ENCODE measurements around the gene PEX11G.

PEX11G gene

DNA sequence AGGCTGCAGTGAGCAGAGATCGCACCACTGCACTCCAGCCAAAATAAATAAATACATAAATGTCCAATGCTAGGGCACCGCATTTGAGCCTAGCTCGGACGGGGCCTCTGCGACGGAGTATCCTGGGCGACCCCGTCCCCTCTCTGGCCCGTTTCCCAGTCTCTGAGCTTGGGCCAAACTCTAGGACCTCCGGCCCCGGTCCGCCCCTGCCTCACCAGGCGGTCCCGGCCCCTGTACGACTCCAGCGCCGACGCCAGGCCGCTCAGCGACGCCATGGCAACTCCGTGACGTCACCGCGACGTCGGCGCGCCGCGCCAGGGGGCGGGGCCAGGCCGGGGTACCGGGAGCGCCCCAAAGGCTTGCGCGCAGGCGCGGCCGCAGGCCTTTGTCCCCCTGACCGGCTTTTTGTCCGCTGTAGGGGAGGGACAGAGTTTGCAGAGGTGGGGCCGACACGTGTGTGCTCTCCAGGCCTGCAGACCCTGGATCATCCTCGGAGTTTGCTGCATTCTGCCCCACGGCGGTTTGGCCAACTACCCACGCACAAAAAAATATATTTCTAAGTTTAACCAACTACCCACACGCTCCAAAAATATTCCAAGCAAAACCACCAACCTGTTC is at the start of gene PEX11G:
Gene PEX11G (minus strand): TSS at position 300 of the 618 bp plus-strand sequence. CDS start 25 bp downstream, at position 275.
- peak; percentile 99 for DNase-seq (ENCODE audit: low spot score)

DNA sequence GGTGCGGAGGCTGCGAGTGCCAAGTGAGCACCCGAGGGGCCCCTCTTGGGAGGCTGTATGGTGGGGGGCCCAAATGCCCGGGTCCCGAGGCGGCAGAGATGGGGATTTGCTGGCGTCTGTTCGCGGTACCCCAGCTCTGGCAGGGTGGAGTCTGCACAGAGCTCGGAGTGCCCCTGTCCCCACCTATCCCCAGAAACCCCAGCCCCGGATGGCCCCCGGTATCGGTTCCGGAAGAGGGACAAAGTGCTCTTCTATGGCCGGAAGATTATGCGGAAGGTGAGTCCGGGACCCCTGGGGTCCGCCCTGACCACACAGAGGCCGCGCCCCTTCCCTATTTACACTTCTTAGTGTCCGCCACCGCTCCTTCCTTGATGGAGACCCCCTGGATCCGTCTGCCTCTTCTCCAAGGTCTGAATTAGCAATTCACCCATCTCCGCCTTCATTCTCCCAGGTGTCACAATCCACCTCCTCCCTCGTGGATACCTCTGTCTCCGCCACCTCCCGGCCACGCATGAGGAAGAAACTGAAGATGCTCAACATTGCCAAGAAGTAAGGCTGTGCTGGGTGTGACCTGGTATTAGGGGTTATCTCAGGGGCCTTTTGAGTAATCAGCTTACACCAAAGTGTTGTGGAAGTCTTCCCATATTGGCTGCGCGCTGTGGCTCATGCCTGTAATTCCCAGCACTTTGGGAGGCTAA is 47.3 kb upstream of the PEX11G start:
- DNase-seq (ENCODE audit: low spot score): no peak

DNA sequence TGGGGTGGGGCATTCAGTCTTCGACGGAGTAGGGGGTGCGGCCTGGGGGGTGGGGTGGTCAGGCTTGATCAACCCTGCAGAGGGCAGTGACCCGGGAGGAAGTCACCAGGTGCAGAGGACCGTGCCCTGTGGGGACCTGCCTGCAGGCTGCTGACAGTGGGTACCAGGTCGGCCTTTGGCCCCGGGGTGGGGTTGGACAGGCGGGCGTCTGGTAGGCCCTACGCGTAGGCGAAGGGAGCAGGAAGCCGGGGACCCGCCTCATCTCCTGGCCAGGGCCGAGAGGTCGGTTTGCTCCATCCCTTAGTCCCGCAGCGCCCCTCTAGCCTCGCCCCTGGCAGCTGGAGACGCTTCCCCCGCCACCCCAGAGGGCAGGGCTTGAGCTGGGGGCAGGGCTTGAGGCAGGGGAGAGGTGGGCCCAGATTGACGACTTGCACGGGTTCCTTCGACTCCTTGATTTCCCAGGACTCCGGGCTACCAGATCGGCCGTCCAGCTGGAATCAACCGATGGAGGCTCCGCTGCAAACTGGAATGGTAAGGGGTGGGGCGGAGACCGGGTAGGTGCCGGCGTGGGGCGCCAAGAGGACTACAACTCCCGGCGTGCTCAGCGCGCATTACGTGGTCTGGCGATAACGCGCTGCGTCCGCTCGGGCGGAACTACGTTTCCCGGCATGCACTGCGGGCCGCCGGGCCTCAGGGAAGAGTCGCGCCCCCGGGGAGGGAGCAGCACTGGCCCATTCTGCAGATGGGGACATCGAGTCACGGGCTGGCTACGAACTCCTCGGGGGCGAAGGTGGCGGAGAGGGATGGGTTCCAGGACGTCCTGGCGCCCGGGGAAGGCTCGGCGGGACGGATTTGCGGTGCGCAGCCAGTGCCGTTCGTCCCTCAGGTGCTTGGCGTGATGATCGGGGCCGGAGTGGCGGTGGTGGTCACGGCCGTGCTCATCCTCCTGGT is 46.5 kb upstream of the PEX11G start, which contains the start of gene PNPLA6:
Gene PNPLA6 (plus strand): TSS at position 671 of the 951 bp plus-strand sequence. CDS start 72 bp downstream, at position 743.
- peak; percentile 98 for DNase-seq (ENCODE audit: low spot score)

DNA sequence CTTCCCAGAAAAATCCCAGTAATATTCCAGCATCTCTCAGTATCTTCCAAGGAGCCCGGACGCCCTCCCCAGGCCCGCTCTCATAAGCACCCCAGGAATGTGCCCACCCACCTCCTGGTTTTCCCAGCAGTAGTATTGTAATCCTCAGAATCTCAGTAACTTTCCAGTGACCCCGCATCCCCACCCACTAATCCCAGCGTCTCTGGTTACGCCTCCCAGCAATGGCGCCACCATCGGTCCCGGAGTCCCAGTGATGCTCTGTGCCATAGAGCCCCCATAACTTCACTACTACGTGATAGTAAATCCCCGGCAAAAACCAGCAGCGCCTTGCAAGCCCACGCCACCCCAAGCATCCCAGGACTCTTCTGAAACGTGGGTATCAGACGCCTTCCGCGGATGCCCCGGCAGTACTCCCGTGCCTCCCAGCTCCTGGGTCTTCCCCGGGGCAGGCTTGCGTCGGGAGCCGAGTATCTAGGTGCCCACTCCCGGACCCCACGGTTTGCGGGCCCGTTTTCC is 45.8 kb upstream of the PEX11G start:
- DNase-seq (ENCODE audit: low spot score): peak; percentile 96

DNA sequence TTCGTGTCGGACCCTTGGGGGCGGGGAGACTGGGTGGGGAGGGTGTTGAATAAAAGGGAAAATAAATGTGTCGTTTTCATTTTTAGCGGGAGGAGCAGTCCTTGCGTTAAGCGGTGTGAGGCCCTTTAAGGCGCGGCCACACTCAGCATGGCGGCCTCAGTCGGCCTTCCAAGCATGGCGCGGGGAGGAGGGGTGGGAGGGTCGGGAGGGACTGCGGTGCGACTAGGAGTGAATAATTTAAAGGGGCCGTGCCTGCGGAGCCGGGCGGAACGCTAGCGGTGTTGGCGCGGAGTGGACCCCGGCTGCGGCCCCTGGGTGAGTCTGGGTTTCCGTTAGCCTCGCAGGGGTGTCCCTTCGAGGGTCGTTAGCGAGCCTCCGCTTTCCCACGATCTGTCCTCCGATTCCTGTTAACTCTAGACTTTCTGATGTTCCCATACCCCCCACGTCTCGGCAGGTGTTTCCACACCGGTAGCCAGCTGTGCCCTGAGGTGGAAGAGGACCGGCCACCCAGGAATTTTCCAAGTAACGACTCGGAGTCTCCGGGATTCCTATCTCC is 45.2 kb upstream of the PEX11G start:
- DNase-seq (ENCODE audit: low spot score): peak; percentile 97

DNA sequence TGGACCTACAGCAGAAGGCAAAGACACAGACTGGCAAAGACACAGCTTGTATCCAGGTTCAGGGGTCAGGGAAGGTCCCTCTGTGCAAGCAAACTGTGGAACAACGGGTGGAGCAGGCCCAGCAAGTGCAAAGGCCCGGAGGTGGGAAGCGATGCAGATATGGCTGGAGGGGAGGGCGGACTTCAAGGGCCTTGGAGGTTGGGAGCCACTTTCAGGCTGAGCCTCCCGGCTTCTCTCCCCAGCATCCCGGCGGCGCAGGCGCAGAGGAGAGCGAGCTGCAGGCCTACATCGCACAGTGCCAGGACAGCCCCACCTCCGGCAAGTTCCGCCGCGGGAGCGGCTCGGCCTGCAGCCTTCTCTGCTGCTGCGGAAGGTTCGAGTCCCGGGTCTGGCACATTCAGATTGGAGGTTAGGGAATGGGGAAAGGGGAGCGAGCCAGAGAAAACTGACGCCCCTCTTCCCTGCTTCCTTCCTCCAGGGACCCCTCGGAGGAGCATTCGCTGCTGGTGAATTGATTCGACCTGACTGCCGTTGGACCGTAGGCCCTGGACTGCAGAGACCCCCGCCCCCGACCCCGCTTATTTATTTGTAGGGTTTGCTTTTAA is 44.5 kb upstream of the PEX11G start:
- peak; percentile 78 for DNase-seq (ENCODE audit: low spot score)

DNA sequence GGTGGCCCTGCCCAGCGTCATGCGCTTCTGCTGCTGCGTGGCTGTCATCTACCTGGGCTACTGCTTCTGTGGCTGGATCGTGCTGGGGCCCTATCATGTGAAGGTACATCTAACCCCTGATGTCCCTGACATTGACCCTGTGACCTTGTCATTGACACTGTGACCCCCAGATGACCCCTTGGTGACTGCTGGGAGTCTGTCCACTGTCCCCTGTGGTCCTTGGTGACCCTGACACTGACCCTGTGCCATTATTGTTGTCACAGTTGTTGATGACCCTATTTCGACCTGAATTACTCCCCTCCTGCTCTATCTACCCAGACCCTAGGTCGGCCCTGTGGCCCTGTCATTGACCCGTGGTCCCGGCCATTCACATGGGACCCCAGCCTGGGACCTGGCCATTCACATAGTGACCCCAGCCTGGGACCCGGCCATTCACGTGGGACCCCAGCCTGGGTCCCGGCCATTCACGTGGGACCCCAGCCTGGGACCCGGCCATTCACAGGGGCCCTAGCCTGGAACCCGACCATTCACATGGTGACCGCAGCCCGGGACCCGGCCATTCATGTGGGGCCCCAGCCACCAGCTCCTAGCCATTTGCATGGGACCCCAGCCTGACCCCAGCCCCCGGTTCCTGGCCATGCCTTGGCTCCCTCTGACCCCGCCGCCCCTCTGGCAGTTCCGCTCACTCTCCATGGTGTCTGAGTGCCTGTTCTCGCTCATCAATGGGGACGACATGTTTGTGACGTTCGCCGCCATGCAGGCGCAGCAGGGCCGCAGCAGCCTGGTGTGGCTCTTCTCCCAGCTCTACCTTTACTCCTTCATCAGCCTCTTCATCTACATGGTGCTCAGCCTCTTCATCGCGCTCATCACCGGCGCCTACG is 41.0 kb upstream of the PEX11G start:
- no peak for DNase-seq (ENCODE audit: low spot score)

DNA sequence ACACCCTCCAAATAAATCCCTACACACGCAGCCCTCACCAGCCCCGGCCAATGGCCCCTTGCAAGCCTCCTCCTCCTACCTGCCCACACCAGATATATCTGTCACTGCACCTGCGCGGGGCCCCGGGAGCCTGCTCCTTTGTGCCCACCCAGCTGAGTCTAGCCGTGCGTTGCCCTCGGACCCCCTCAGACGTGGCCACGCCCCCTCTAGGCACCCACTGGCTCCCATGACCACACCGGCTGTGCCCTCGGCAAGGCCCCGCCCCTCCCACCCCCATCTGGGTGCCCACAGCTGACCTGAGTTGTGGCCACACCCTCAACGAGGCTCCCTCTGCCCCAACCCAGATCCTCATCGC is 40.4 kb upstream of the PEX11G start:
- DNase-seq (ENCODE audit: low spot score): no peak

DNA sequence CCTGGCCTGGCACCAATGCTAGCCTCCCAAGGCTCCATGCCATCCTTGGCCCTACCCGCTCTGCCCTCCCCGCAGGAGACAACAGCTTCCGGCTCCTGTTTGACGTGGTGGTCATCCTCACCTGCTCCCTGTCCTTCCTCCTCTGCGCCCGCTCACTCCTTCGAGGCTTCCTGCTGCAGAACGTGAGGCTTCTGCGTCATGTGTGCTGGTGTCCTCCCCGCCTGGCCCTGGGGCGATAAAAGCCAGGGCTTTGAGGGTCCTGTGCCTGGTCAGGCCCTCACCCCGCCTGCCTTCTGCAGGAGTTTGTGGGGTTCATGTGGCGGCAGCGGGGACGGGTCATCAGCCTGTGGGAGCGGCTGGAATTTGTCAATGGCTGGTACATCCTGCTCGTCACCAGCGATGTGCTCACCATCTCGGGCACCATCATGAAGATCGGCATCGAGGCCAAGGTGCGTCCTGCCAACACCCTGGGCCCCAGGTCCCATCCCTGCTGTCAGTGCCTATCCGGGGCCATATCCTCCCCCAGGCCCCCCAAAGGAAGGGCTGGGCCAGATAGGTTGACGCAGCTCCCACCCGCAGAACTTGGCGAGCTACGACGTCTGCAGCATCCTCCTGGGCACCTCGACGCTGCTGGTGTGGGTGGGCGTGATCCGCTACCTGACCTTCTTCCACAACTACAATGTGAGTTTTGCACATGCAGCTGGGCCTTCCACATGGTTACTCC is 39.8 kb upstream of the PEX11G start:
- no peak for DNase-seq (ENCODE audit: low spot score)

DNA sequence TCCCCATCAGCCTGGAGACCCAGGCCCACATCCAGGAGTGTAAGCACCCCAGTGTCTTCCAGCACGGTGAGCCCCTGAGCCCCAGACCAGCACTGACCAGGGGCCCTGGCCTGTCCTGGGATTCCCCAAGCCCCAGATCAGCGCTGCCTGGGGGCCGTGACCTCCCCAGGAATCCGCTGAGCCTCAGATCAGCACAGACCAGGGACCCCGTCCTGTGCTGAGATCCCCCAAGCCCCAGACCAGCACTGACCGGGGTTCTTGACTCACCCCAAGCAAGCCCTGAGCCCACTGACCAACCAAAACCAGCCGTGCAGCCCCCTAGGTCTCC is 39.3 kb upstream of the PEX11G start:
- DNase-seq (ENCODE audit: low spot score): no peak

DNA sequence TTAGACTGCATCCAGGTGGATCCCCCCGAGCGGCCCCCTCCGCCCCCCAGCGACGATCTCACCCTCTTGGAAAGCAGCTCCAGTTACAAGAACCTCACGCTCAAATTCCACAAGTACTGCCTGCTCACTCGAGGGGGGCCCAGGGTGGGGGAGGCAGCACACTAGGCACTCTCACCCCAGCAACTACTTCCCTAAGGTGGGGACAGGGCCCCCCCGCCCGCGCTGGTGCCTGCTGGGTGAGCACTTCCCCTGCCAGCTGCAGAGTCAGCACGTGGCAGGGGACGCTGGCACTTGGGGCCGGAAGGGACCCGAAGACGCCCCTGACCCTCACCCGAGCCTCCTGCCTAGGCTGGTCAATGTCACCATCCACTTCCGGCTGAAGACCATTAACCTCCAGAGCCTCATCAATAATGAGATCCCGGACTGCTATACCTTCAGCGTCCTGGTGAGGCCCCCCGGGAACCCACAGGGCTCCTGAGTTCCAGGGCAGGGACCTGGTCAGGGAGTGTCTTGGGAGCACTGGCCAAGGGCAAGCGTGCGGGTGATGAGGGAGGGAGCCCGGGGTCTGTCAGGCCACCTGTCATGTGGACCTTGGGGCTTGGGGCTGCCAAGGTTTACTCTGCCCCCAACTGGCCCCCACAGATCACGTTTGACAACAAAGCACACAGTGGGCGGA is 38.8 kb upstream of the PEX11G start:
- DNase-seq (ENCODE audit: low spot score): no peak

DNA sequence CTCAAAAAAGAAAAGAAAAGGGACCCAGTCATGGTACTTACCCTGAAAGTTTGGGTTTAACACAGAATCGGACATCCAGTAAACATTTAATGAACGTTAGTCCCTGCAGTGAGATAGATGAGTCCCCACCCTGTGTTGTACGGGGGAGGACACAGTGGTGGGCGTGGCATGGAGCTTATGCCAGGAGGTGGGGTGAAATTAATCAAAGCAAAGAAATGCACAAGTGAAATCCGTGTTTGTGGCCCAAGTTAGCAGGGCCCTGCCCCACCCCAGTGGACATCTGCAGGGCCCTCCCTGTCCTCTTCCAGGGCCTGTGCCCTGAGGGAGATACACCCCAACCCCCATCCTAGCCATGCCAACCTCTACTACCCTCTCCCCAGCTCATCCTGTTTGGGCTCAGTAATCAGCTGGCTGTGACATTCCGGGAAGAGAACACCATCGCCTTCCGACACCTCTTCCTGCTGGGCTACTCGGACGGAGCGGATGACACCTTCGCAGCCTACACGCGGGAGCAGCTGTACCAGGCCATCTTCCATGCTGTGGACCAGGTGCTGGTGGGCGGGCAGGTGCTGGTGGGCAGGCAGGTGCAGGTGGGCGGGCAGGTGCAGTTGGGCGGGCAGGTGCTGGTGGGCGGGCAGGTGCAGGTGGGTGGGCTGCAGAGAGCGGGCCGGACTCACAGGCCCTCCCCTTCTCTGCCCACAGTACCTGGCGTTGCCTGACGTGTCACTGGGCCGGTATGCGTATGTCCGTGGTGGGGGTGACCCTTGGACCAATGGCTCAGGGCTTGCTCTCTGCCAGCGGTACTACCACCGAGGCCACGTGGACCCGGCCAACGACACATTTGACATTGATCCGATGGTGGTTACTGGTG is 37.5 kb upstream of the PEX11G start:
- DNase-seq (ENCODE audit: low spot score): no peak

DNA sequence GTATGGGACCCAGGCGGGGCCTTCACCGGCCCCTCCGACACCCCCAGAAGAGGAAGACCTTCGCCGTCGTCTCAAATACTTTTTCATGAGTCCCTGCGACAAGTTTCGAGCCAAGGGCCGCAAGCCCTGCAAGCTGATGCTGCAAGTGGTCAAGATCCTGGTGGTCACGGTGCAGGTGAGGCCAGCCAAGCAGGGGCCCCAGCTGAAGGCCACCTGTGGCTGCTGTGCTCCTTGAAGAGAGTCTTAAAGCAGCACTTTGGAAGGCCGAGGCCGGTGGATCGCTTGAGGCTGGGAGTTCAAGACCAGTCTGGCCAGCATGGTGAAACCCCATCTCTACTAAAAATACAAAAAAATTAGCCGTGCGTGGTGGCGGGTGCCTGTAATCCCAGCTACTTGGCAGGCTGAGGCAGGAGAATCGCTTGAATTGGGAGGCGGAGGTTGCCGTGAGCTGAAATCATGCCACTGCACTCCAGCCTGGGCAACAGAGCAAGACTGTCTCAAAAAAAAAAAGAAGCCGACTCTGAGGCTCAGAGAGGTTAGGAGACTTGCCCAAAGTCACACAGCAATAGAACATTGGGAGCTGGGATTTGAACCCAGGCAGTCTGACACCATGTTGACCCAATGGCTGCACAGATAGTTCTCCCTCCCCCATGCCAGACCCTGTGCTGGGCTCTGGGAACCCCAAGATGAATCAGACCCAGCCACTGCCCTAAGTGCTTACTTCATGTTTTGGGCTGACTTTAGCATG is 36.3 kb upstream of the PEX11G start:
- DNase-seq (ENCODE audit: low spot score): no peak

DNA sequence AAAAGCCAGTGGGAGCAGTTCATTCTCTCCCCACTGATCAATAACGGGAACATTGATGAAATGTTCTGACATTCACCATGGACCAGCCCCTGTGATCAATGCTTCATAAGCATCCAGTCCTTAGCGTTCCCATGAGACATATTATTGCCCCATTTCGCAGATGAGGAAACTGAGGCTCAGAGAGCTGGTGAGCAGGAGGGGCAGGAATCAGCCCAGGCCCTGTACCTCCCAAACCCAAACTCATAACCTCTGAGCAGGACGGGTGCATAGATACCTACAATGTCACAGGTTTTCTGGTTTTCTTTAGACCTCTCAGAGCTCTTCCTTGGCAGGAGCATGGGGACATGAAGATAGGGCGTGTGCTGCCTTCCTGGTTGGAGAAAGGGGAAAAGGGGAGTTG is 35.7 kb upstream of the PEX11G start:
- no peak for DNase-seq (ENCODE audit: low spot score)

DNA sequence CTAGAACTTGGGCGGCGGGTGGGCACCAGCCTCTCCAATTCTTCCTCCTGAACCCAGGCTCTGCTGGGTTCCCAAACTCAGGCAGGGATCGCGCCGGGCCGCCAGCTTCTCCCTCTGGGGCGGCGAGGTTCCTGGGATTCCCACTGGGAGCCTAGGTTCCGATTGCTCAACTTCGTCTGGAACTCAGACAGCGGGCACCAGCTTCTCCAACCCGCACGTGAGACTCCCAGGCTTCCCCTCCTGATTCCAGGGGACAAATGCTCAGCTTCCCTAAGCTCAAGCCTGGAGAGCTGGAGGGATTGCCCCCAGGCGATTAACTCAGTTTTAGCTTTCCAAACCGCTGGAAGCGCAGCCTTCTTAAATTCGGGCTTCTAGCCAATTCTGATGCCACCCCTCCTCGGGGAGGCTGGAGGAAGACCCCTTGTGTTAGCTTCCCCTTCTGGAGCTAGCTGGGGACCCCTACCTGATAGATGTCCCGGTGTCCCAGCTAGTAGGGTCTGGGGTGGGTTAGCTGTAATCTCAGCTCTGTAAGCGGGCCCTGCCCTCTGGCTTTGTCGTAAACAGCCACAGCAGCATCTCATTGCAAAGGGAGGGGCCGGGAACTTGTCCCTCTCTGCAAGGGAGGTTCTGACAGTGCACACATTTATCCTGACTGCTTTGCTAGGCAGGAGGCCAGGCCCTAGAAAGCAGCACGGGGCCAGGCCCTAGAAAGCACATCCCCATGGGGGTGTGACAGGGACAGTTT is 34.3 kb upstream of the PEX11G start:
- DNase-seq (ENCODE audit: low spot score): peak; percentile 55

DNA sequence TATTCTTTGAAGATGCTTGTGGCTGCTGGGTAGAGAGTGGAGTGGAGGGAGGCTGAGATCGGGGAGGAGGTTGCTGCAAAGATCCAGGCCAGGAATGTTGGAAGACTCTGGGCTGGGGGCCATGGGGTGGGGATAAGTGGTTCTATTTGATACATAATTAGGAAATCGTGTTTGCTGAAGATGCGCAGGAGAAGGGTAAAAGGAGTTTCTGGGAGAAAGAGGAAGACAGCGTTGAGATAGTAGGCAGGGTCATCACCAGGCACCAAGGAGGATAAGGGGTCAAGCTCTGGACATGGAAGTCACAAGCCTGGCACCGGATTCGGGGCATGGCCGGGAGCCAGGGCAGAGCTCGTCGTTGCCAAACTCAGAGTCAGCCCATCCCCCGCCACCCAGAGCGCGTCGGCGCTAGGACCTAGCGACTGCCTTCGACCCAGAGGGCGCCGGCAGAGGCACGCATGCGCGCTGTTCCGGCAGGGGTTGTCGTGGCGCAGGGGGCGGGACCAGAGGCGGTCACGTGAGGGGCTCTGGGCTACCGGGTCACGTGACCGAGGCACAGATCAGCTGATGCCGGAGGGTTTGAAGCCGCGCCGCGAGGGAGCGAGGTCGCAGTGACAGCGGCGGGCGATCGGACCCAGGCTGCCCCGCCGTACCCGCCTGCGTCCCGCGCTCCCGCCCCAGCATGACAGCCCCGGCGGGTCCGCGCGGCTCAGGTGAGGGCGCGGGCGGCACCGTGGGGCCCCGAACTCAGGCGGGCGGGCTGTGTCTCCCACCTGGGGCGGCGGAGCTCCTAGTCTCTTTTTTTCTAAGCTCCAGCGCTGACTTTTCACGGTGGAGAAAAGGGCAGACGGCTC is 33.5 kb upstream of the PEX11G start, which contains the start of gene MCOLN1:
Gene MCOLN1 (plus strand): TSS at position 553 of the 851 bp plus-strand sequence. CDS start 127 bp downstream, at position 680.
- DNase-seq (ENCODE audit: low spot score): peak; percentile 100
